GM19043 (cell line): Measurements from ENCODE around the gene SLC16A3.

Experiments used
- ATAC-seq: cut with Tn5 transposase; IDR thresholded peaks from one replicate; pipeline ENCODE4 v1.9.1; 2021; ENCODE audit warnings: low read depth; ENCODE audit not compliant: unreplicated experiment

Gene SLC16A3

GRCh38 chr17:82235056-82235774 is 6.4 kb downstream of the SLC16A3 start:
- ATAC-seq: no peak

DNA sequence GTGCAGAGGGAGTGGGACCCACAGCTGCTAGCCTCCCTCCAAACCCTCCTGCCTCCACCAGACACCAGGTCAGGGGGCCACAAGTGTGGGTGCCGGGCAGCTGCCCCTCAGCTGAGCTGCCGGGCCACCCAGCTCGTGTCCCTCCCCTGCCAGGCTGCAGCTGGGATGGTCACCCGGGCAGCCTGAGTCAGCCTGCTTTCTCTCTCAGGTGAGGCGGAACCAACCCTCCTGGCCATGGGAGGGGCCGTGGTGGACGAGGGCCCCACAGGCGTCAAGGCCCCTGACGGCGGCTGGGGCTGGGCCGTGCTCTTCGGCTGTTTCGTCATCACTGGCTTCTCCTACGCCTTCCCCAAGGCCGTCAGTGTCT is 6.9 kb downstream of the SLC16A3 start:
- no peak for ATAC-seq

GRCh38 chr17:82236142-82236971 is 7.5 kb downstream of the SLC16A3 start:
- ATAC-seq: no peak

DNA sequence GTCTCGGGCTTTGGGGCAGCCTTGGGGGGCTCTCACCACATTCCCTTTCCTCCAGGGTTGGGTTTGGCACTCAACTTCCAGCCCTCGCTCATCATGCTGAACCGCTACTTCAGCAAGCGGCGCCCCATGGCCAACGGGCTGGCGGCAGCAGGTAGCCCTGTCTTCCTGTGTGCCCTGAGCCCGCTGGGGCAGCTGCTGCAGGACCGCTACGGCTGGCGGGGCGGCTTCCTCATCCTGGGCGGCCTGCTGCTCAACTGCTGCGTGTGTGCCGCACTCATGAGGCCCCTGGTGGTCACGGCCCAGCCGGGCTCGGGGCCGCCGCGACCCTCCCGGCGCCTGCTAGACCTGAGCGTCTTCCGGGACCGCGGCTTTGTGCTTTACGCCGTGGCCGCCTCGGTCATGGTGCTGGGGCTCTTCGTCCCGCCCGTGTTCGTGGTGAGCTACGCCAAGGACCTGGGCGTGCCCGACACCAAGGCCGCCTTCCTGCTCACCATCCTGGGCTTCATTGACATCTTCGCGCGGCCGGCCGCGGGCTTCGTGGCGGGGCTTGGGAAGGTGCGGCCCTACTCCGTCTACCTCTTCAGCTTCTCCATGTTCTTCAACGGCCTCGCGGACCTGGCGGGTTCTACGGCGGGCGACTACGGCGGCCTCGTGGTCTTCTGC is 8.4 kb downstream of the SLC16A3 start:
- ATAC-seq: no peak

- no peak for ATAC-seq
Observed at GRCh38 chr17:82237746-82238471, 9.1 kb downstream of the SLC16A3 start.

DNA sequence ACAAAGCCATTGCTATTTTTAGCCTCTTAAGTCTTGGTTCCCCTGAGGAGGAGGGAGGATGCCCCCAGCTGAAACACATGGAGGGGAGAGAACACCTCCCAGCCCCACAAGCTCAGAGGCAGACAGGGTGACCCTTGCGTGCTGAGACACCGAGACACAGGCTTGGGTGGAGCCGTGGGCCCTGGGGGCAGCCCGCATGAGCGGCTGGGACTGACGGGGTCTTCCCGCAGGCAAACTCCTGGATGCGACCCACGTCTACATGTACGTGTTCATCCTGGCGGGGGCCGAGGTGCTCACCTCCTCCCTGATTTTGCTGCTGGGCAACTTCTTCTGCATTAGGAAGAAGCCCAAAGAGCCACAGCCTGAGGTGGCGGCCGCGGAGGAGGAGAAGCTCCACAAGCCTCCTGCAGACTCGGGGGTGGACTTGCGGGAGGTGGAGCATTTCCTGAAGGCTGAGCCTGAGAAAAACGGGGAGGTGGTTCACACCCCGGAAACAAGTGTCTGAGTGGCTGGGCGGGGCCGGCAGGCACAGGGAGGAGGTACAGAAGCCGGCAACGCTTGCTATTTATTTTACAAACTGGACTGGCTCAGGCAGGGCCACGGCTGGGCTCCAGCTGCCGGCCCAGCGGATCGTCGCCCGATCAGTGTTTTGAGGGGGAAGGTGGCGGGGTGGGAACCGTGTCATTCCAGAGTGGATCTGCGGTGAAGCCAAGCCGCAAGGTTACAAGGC is 9.8 kb downstream of the SLC16A3 start:
- no peak for ATAC-seq

- no peak for ATAC-seq
Observed at GRCh38 chr17:82239401-82239925, 10.6 kb downstream of the SLC16A3 start.

GRCh38 chr17:82239926-82240505 is 11.2 kb downstream of the SLC16A3 start:
- no peak for ATAC-seq

DNA sequence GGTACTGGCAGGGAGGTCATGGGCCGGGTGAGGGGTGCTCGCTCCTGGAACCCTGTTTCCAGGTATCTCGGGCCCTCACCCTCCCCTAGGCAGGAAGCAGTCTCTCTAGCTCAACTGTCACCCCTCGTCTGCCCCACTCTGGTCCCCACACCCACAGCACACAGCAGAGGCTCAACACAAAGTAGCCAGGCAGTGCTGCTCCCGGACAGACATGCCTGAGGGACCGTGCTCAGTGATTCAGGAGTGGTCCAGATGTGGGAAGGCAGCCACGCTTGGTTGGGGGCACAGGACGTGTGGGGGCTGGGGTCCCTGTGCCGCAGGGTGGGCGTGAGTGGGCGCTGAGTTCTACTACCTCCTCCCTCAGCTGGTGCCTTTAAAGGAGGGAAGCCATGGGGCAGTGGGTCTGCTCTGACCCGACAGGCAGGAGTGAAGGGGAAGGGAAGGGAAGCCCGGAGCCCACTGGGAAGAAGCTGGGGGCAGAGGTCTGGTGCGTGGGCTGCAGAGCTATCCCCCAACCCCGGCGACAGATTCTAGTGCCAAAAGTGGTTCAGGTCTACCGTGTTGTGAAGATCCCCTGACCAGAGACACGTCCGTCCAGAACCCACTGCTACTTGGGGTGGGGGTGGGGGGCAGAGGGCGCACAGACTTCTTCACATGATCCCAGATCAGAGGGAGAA is 11.8 kb downstream of the SLC16A3 start:
- no peak for ATAC-seq

DNA sequence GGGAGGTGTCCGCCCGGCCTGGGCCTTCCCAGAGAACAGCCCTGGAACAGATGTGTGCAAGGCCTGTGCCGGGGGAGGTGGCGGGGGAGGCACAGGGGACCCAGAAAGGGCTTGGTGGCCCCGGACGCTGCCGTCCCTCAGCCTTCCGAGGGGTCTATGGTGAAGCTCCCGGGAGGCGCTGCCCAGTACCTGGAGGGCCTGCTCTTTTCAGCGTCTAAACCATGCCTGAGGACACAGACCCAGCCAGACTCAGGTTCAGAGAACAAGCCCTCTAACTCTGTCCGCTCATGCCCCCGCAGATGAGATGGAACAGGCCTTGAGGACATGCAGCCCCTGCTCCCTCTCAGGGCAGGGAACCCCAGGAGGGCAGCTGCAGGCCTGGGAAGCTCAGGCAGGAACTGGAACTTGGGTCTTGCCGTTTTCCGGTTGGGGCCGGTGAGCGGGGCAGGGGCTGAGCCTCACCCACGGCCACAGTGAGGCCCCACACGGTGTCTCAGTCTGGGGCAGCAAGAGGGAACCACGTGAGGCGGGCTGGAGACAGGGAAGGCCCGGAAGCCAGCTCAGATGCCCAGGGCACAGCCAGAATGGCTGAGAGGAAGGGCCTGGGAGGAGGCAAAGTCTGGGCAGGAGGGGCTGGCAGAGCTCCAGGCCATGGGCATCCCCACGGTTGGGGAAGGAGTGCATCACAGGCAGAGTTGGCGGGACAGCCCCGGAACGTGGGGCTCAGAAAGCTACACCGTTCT is 12.5 kb downstream of the SLC16A3 start:
- no peak for ATAC-seq

DNA sequence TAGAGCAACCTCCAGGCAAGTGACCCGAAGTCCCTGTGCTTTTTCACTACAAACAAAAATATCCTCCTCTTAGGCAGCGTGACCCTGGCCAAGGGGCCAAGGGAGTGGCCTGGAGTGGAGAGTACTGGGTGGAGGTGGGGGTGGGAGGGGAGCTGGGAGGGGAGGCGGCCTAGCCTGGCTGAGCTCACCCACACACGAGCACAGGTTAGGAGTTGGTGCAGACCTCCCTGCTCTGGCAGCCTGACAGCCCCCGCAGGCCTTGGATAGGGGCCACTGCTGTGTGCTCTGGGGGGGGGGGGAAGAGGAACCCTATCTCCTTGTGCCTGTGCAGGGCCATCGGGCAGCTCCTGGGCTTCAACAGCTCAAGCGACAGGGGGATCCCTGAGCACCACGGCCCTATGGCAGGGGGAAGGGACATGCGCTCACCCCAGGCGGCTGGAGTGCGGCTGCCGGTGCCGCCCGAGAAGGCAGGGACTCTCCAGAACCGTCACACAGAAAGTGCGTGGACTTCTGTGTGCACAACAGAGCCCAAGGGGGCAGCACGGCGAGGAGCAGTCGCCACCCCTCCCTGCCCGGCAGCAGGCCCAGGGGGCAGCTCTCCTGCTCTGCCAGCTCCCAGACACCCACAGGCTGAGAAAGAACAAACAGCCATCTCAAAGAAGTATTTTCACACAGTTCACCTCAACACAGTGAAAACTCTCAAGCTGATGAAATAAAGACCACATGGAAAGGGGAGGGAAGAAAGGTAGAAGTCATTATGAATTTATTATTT is 13.3 kb downstream of the SLC16A3 start:
- no peak for ATAC-seq

GRCh38 chr17:82242698-82242976 is 13.8 kb downstream of the SLC16A3 start:
- ATAC-seq: no peak

DNA sequence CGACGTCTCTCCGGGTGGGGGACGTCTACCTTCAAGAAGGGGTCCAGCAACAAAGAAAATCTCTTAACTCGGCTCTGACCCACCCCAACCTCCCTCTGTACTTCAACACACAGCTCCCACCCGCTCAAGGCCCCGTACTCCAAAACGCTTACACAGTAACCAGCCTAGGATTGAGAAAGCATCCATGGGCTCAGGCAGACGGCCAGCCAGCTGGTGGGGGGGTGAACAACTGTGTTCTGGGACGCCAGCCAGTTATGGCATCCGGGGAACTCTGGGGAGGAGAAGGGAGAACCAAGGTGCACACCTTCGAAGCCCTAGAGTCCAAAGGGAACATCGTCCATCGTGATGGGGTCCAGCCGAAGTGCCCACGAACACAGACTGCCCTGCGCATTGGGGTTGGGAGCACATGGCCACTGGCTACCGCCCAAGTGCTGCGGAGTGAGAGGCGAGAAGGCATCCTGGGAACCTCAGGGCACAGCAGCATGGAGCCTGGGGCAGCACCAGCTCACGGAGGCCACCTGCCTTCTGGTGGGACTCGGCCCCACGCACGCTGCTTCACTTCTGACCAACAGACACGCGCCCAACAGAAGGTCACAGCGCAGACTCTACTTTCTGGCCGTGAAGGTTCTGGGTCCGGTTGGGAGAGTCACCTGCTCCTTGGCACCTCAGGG is 14.3 kb downstream of the SLC16A3 start:
- ATAC-seq: no peak

- no peak for ATAC-seq
Observed at GRCh38 chr17:82243648-82244412, 15.0 kb downstream of the SLC16A3 start.

GRCh38 chr17:82244413-82245133 is 15.7 kb downstream of the SLC16A3 start:
- no peak for ATAC-seq
